HG03103 (cell line): ENCODE measurements around the gene TDP2.
"Not testable (repeated sequence)": the region's sequence is repeated elsewhere in the genome, so short reads cannot be mapped to it uniquely, and the experiment has no call there.

Source experiments
- ATAC-seq: cut with Tn5 transposase; IDR thresholded peaks from one replicate; pipeline ENCODE4 v1.9.1; 2021; ENCODE audit warnings: low read depth; ENCODE audit not compliant: unreplicated experiment

Gene TDP2

DNA sequence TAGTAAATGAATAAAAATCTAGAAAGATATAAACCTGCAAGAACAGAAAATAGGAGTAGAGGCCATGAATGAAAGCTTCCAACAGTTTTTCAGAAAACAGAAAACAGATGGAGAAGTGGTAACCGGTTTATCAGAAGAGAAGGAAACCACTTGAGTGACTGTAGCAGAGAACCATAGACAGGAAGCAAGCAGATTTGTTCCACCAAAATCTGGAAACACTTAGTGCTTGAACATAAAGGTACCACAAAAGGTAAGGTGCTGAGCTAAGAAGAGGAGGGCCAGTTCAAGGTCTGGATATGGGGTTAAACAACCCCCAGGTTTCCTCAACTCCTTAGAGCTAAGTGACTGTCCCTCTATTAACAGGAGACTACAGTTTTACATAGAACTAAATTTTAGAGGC is 11.5 kb downstream of the TDP2 start:
- no peak for ATAC-seq

DNA sequence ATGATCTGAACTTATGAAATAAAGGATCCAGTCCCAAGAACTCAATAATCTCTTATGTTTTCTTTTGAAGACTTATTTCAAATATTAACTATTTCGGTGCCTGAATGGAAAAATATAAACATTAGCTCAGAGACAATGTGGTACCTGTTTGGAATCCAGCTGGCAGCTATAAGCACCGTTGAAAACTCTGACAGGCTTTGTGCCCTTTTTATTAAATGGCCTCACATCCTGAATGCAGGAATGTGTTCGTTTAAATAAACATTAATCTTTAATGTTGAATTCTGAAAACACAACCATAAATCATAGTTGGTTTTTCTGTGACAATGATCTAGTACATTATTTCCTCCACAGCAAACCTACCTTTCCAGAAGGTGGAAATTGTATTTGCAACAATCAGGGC is 16.3 kb downstream of the TDP2 start:
- no peak for ATAC-seq

DNA sequence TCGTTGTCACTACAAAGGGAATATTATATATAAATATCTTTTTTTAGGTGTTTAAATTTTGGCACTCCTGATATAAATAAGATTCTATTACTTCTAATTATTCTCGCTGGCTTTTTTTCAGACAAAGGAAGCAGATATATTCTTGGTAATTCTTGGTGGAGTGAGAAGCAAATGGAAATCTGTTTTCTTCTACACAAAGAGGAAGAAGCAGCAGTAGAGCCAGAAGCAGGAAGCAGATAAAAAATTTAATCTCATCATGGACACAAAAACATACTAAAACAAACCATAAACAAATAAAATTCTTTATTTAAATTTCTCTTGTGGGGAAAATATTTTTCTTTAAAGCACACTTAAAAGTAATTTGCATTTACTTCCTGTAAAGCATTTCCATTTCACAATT is 17.0 kb downstream of the TDP2 start:
- ATAC-seq: no peak

DNA sequence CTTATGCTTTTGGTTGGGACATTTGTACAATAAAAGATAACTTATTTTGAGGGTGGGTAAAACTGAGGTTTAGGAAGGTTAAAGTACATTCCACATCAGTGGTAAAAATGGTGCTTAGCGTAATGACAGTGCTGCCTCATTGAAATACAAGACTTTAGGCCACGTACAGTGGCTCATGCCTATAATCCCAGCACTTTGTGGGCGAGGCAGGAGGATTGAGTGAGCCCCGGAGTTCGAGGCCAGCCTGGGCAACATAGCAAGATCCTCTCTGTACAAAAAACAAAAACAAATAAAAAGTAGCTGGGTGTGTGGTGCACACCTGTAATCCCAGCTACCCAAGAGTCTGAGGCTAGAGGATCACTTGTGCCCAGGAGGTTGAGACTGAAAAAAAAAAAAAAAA is 18.4 kb downstream of the TDP2 start:
- no peak for ATAC-seq

DNA sequence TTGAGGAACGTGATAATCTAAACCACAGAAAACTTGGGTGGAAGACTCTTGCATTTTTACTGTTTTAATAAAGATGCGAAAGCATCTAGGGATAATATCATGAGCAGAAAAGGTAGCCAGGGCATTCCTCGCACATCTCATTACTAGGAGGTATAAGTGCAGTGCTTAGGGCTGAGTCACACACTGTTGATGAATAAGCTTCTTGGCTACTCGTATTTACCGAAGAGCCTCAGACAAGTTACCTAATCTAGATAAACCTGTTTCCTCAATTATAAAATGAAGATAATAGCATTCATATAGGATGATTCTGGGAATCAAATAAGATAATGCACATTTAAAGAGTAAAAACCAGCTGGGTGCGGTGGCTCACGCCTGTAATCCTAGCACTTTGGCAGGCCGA is 19.9 kb downstream of the TDP2 start:
- no peak for ATAC-seq

DNA sequence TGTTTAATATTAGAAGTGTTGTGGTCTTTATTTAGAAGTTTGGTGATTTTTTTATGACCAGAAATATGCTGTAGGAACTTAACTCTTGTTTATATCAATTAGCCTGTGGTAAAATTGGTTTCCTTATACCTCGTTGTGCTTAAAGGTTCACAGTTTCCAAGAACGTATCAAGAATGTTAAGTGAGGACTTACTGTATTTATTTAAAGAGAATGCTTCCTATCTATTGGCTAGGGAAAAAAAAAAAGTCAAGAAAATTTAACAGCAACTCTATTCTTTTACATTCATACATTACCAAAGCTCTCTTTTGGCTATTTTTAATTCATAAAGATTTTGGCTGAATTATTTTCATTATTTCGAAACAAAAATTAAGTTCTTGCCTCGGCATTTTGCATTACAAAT is 22.3 kb downstream of the TDP2 start:
- no peak for ATAC-seq

DNA sequence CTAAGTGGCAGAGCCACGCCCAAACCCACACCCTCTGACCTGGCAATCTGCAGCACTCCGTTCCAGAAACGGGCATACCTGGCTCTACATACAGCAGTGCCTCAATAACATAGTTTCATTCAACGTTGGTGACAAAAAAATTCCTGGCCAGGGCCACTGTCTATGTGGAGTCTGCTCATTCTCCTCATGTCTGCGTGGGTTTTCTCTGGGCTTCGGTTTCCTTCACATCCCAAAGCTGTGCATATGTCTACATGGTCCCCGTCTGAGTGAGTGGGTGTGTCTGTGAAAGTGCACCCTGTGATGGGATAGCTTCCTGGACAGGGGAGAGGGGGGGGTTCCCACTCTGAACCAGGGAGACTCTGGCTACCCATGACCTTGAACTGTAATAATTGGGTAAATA is 22.8 kb downstream of the TDP2 start:
- ATAC-seq: no peak

DNA sequence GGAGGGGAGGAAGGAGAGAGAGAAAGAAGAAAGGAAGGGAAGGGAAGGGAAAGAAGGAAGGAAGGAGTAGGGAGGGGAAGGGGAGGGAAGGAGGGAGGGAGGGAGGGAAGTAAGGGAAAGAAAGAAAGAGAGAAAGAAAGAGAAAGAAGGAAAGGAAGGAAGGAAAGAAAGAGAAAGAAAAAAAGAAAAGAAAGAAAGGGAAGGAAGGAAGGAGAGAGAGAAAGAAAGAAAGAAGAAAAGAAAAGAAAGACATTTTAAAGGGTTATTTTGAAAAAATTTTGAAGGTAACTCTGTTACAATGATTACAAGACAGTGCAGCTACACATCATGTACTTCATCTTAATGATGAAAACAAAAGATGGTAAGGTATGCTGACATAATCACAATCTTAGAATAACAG is 24.6 kb downstream of the TDP2 start:
- no peak for ATAC-seq

DNA sequence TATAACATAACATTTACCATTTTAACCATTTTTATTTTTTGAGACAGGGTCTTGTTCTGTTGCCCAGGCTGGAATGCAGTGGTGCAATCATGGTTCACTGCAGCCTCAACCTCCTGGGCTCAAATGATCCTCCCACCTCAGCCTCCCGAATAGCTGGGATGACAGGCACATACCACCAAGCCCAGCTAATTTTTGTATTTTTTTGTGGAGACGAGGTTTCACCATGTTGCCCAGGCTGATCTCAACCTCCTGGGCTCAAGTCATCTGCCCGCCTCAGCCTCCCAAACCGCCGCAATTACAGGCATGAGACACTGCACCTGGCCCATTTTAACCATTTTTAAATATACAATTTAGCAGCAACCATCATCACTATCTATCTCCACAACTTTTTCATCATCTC is 26.1 kb downstream of the TDP2 start:
- ATAC-seq: not testable (repeated sequence)

DNA sequence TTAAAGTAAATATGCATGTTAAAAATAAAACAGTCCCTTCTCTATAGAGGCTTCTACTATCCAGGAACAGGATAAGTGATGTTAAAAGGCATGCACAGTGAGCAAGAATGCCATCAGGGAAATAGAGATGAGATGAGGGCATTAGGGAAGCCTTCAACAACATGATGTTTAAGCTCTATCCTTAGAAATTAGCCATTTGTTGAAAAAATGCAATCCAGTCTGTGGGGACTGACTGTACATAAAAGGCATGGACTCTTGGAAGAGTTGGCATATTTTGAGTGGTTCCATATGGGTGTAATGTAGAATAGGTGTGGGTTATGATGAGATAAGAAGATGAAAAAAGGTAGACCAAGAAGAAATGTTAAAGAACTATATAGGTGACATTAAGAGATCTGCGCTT is 26.5 kb downstream of the TDP2 start:
- ATAC-seq: no peak

DNA sequence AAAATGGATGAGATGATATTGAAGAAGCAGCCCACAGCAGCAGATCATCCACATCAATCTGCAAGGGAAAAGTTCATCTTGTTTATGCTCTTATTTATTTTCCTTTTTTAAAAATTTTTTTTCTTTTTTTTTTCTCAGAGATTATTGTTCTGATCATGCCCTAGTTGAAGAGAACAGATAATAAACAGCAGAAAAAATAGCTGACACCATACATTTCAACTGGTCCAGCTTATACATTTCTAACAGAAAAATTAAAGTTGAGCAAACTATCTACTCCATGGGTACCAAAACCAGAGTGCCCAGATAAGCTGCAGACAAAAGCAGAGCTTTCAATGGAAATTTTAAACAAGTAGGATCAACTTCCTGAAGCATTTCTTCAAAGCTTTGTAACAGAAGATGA is 30.0 kb downstream of the TDP2 start:
- ATAC-seq: no peak

DNA sequence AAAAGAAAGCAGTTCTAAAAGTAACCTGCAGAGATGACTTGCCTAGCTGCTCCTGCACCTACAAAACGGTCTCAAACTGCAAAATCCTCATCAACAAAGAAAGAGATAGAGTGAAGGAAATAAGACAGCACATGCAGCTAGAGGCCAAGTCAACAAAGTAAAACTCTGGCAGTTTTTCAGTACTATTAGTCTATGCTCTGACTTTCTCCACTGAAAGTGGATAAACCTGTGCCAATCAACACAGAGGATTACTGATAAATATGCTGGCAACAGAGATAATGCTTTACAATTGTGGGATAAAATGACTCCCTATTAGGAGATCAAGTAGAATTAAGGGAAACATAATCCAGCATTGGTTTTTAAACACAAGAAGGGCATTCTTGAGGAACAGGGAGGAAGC is 34.1 kb downstream of the TDP2 start:
- ATAC-seq: no peak

DNA sequence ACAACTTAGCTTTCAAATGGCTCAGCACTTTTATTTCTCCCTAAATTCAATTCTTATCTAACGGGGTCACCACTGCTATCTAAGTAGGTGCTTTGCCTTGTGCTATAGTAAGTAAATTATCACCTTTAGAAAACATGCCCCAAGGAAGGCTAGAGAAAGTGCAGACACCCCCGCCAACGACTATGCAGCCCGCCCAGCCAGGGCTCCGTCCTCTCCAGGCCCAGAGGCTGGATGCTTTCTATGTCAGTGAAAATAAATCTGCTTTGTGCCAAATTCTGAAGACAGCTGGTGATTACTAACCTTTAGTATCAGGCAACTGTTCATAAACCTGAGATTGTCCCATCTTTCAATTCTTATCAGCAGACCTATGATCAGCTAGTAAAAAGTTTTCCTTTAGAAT is 35.0 kb downstream of the TDP2 start:
- ATAC-seq: no peak

DNA sequence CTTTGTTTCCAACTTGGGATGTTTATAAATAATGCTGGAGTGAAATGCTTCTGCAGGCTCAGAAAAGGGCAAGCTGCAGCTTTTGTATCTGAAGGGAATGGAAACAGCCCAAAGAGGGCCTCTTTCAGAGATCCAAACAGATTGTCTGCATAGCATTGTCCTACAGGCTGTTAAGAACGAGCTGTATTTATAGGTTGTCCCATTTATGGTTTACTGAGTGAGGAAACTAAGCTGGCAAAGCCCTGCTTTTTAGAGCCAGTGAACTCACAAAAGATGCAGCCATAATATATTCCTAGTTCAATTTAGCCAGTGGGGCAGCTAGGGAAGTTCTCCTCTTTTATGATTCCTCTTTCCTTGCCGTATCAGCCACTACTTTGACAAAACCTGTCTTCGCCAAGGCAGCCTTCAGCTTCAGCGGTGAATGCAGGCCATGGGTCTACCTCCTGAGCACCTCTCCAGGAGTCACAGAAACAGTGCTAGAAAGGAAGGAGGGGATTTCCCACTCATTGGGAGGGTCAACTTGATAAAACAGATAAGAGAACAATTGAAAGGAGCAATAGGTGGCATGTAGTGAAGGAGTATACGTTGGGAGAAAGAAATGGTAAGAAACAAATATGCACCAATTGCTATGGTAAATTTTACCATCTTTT is 35.7 kb downstream of the TDP2 start:
- ATAC-seq: no peak

DNA sequence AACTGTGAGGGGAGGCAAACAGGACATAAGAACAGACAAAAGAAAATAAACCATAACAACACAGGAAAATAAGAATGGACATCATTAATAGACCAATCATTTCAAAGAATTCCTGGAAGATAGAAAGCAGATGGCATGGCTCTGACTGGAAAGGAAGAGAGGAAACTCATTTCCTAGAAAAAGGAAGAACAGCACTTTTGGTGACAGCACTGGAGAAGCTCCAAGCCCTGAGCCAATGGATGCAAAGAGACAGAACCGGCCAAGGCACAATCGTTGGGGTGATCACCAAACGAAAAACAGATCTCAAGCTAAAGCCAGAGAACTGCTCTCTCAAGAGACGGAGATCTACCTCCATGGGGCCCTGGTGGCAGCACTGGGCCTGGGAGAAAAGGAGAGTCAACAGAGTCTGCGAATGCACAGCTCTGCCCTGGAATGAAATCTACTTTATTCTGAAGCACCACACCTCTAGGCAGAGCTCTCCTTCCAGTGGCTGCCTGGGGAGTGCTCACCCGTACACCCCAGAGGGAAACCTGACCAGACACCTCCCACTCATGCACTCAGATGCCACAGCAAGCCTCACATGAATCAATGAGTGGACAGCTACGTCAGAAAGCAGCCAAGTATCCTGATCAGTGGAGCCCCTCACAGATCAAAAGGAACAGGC is 44.9 kb downstream of the TDP2 start:
- ATAC-seq: no peak

DNA sequence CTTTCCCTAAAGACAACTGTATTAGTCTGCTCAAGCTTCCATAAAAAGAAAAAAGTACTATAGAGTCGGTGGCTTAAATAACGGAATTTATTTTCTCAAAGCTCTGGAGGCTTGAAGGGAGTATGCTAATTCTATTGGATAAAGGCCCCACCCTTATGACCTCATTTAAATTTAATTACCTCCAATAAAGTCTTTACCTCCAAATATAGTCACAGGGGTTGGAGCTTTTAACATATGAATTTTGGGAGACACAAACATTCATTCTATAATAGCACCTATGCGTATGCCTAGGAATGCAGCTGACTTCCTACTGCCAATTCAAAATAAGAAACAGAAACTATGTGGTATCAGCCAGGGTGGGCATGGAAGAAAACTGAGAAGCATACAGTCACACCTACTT is 46.1 kb downstream of the TDP2 start:
- ATAC-seq: no peak

DNA sequence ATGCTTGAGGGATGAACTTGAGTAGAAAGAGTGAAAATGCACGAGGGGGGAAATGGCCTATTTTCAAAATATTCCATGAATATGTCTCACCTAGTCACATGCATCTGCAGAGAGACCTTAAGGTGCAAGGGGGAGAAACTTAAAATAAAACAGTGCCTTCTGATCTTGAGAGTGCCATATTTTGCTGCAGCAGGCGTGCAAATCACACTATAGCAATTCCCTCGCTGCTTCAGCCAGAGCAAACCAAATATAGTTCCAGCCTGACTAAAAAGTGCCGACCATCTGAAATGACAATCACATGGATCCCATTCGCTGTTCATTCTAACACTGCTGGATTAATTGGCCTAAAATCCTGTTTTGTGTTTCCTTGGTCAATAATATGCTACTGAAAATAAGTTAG is 47.0 kb downstream of the TDP2 start:
- ATAC-seq: no peak

DNA sequence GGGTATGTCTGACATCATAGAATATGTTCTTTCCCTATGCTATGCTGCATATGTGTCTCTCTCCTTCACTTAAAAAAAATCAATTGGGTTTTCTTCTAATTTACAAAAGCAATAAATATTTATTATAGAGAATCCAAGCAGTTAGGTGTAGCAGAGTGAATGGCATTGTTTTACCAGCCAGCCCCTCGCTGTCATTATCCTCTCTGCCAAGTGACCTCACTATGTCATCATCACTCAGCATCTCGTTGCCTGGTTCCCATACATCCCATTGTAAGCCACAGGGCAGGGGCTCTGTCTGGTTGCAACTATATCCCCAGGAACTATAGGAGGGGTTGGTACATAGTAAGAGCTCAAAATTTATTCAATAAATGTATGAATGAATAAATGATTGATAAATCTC is 52.1 kb downstream of the TDP2 start:
- ATAC-seq: no peak

DNA sequence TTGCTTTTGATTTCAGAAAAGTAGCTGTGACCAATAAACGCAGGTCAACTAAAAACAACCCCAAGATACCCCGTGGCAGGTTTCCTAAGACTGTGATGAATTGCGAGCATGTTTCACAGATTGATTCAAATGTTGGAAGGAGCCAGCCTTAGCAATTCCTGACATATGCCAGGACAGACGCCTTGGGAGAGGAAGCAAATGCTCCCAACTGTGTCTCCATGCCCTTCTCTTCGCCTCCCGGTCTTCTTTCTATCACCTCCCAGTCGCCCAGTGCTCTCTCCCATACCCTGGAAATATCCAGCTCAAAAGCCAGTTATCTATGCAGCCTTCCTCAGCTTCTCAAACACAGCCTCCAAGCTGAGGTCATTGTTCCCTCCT is 52.7 kb downstream of the TDP2 start:
- ATAC-seq: no peak

DNA sequence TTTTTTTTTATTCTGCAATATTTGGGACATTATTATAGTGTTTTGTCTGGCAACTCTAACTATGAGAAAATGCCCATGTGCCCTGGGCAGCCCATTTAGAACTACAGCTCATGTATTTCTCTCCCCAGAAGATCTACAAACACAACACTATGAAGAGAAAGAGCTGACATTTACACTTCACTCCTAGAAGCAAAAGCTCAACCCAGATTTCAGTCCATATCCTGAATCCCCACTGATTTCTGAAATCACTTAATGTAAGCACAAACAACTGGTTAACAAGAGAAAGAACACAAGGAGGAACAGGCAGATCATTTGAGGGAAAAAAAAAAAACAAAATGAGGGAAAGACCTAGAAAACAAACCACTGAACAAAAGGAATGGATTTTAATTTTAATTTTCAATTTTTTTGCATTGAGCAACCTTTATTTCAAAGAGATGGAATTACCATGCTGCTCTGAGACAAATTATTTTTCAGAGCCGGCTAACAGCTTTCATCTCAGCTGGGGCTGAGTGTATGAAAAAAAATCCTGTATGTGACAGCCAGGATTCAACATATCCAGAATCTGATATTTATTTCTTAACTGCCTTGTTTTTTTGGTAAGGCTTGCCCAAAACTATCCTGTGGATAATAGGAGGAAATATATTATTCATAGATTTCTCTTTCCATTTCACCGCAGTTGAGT is 53.2 kb downstream of the TDP2 start:
- no peak for ATAC-seq

DNA sequence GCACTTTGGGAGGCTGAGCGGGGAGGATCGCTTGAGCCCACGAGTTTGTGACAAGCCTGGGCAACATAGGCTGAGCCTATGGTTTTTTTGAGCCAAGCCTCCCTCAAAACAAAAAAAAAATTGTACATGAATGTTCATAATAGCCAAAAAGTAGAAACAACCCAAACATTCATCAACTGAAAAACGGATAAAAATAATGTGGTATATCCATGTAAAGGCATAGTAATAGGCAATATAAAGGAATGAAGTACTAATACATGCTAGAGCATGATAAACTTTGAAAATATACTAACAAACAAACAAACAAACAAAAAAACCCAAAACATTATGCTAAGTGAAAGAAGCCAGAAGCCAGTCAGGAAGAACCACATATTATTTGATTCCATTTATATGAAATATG is 56.0 kb downstream of the TDP2 start:
- ATAC-seq: no peak
